Cerebellar nuclear complex (tissue), 1 donor: ENCODE measurements around the gene TSFM.
A peak's percentile ranks its signal among the peaks of the same experiment; 100 is the strongest.
"Not testable (repeated sequence)": the region's sequence is repeated elsewhere in the genome, so short reads cannot be mapped to it uniquely, and the experiment has no call there.

Experiments used
- DNase-seq, 2 experiments: peaks; one replicate each; lab custom pipeline; 2025; lab: John Stamatoyannopoulos, UW

Gene TSFM

DNA sequence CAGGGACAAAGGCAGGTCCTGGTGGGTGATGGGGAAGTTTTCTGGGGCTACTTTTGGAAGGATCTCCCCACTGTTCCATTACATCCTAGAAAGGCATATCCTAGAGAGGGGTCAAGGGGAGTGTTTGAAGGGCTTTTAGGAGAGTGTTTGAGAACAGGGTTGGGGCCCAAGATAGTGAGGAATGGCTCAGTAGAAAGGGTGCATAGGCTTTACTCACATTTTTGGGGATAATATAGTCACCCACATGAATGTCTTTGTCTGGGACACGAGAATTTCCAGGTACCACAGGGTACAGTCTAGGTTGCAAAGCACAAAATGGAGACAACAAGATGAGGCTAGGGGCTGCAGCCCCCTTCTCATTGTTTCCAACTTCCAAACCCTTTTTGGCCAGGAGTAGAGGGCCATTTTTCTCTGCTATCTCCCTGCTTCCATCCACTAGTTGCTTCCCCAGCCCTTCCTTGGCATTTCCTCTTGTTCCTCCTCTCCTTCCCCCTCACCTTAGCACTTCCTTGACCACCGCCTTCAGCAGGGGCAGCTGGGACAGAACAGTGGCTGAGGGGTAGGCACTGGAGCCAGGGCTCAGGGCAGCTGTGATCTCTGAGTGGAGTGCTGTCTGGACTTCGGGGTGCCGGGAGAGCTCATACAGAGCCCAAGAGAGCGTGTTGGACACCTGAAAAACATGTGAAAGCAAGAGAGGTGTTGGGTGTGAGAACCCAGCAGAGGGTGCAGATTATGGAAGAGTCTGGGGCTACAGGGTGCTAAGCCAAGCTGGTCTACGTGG, 18.5 kb upstream of the TSFM start:
- DNase-seq: no peak

- DNase-seq: no peak
Measured at GRCh38 chr12:57764662-57765002, 18.0 kb upstream of the TSFM start.

DNA sequence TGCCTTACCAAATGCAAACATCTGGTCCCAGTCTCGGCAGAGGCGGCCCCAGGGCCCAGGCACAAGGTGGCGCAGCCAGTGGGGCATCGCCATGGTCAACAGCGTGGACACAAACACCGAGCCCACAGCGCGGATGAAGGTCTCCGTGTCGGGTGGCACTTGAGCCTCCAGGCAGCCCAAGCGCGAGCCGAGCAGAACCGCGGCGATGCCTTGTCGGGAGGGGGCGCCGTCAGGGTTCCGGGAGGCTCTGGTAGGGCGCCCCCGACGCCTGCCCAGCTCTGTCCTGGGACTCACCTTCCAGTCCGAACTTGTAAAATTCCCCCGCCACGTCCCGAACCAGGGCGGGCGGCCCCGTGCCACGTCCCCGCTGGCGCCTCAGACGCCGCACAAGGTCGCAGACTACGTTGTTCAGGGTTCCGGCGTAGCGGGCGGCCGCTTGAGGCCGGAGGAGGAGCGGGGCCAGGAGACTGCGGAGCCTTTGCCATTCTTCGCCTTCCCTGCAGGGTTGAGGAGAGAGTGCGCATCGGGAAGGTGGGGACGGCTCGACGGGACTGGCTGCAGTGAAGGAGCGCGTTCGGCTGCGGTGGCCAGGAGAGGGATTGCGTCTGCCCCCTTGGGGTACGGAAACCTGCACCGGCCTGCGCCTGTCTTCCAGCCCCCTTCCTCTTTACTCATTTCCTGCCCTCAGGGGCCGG, 17.4 kb upstream of the TSFM start:
- no peak for DNase-seq

- no peak for DNase-seq
Measured at GRCh38 chr12:57765698-57766463, 16.7 kb upstream of the TSFM start.

GRCh38 chr12:57766464-57767304, 15.9 kb upstream of the TSFM start, which contains the start of gene CYP27B1:
Gene CYP27B1 (minus strand): TSS chr12:57767078. CDS start chr12:57767041, 37 bp downstream.
- no peak for DNase-seq

GRCh38 chr12:57767305-57767698, 15.3 kb upstream of the TSFM start:
- no peak for DNase-seq

DNA sequence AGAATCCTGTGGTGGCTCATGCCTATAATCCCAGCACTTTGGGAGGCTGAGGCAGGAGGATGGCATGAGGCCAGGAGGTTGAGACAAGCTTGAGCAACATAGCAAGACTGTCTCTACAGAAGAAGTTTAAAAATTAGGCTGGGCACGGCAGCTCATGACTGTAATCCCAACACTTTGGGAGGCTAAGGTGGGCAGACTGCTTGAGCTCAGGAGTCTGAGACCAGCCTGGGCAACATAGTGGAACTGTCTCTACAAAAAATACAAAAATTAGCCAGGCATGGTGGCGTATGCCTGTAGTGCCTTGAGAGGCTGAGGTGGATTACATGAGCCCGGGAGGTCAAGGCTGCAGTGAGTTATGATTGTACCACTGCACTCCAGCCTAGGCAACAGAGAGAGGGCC, 14.7 kb upstream of the TSFM start:
- no peak for DNase-seq

GRCh38 chr12:57769594-57769993, 13.0 kb upstream of the TSFM start:
- DNase-seq: no peak

- DNase-seq: no peak
Measured at GRCh38 chr12:57770734-57771133, 11.9 kb upstream of the TSFM start.

DNA sequence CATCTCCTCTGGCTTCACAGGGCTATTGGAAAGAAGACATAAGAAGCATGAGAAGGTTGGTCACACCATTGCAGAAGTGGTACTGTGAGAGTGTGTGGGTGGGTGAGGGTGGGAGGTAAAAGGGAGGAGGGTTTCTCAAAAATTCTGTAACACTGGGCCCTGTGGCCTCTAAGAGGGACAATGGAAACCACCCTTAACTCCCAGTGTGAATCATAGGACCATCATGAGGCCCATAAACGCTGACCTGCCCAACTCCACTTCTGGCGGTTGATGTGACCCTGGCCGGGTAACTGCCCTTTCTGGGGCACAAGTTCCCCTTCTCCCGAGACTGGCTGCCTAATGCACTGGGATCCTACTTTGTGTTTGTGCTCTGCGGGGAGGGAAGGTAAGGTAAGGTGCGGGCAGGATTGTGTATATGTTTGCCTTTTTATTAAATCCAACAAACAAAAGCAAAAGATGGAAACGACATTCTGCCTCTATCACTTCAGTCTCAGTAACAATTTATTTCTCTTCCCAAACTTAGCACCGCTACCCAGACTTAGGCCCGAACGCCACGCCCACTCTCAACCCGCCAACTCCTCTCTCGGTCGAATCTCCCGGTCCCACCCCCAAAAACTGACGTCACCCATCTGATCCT, 11.2 kb upstream of the TSFM start:
- no peak for DNase-seq

GRCh38 chr12:57771873-57772428, 10.6 kb upstream of the TSFM start, which contains the start of gene METTL1:
Gene METTL1 (minus strand): TSS chr12:57772105. CDS start chr12:57772083, 22 bp downstream.
- peak; percentile 26 to 87 for DNase-seq

DNA sequence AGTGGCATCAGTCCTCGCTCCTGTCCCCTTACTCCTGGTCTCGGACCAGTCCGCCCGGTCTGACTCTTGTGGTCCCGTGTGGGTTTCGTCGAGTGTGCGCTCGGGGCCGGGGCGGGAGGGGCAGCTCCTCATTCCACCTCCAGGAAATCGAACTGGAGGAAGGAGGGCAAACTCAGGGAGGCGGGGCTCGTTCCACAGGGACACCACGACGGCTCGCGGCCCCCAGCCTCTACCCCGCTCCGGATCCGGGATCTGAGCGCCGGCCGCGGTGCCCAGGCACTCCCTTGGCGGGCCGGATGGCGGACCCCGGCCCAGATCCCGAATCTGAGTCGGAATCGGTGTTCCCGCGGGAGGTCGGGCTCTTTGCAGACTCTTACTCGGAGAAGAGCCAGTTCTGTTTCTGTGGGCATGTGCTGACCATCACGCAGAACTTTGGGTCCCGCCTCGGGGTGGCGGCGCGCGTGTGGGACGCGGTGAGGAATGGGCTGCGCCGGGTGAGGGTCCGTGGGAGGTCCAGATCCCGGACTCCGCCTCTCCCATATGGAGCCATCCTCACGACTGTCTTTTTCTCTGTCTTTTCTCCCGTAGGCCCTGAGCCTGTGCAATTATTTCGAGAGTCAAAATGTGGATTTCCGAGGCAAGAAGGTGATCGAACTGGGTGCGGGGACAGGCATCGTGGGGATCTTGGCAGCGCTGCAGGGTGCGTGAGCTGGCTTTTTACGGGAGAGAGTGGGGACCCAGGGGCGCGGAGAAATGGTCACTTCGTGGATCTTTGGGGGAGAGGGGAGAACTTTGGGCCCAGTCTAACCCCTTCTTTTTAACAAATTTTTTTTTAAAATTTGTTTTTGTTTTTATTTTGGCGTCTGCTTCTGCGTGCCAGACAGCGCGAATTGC, 9.9 kb upstream of the TSFM start, which contains the start of gene EEF1AKMT3:
Gene EEF1AKMT3, plus strand, starts transcription at position 186 of the 894 bp plus-strand sequence. Its CDS starts 111 bp downstream, at position 297.
- no peak for DNase-seq

DNA sequence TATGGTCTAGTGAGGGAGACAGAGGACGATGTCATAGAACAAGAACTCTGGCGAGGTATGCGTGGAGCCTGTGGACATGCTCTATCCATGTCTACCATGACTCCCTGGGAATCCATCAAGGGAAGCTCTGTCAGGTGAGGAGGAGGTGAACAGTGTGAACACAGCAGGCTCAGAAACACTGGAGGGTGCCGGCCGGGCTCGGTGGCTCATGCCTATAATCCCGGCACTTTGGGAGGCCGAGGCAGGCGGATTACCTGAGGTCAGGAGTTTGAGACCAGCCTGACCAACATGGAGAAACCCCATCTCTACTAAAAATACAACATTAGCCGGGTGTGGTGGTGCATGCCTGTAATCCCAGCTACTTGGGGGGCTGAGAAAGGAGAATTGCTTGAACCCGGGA, 8.0 kb upstream of the TSFM start:
- DNase-seq: not testable (repeated sequence)

GRCh38 chr12:57775044-57775443, 7.5 kb upstream of the TSFM start:
- no peak for DNase-seq

GRCh38 chr12:57775563-57776246, 6.9 kb upstream of the TSFM start:
- DNase-seq: no peak

GRCh38 chr12:57776247-57776587, 6.4 kb upstream of the TSFM start:
- no peak for DNase-seq

GRCh38 chr12:57777367-57777766, 5.2 kb upstream of the TSFM start:
- DNase-seq: no peak

DNA sequence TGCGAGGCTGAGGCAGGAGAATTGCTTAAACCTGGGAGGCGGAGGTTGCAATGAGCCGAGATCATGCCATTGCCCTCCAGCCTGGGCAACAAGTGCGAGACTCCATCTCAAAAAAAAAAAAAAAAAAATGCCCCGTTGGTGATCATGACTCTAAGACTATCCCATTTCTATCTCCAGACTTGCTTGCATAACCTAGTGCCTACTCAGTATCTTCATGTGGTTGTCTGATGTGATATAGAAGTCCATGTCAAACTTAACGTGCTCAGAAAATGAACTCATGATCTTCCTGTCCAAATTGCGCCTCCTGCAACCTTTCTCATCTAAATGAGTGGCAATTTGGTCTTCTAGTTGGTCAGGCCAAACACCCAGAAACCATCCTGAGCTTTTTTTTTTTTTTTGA, 4.7 kb upstream of the TSFM start:
- DNase-seq: no peak

- DNase-seq: no peak
Measured at GRCh38 chr12:57779736-57780135, 2.9 kb upstream of the TSFM start.
